Kidney glomerular epithelial cell (primary cell): ENCODE measurements around the gene FLRT3.

Experiments
- DNase-seq: peaks from one replicate; lab custom pipeline; 2025; lab: John Stamatoyannopoulos, UW

The FLRT3 gene

DNA sequence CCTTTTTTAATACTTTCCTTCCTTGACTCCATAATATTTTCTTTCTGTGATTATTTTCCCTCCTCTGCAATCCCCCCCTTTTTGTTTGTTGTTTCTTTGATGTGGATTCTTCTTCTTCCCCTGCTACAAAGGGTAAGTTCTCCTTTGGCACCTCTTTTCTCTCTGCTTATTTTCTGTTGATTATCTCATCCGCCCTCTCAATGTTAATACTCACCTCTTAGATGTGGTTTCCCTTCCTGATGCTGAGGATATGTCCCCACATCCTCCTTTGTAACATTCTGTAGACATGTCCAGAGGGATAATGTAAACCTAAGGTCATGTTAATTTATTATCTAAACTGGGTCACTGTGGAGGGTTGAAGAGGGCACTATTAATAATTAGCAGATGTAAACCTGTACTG is 17.7 kb downstream of the FLRT3 start:
- no peak for DNase-seq

DNA sequence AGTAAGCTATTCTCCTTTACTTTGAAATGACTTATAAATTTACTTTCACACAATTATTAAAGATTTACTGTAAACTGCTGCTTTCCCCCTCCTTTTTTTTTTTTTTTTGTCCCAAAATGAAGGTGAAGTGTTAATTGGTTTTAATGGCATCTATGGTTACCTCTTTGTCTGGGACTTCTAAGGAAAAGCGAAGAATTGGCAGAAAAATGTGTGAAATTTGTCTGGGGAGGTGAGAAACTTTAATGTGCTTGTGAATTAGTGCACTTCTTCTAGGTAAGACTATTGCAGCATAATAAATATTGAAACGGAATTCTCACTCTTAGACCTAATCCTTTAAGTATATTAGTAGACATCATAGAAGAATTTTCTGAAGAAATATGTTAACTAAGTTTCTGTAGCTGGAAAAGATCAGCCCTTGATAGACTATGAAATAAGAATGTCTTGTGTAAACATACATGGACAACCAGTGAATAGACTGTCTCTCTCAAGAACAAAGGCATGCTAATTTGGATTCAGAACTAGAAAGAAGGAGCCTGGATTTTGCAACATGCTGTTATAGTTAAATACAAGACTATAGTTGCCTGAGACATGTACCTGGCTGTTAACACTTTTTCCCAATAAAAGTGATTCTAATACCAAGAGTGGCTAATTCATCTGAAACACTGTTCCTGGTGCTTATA is 23.9 kb downstream of the FLRT3 start:
- DNase-seq, result no peak

DNA sequence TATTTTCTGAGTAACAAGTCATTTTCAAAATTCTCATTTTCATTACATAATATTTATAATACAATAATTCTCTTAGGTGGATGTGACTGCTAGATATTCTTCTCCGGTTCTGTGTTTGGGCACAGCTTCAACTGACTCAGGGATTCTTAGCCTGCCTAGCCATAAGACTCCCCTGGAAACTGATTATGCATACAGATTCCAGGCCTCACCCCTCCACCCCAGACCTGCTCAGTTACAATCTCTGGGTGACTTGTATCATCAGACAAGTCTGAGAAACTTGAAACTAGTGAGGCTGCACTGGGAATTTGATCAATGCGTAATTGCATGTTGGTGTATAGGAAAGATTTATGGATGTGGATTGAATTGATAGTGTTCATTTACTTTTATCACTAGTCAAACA is 25.4 kb downstream of the FLRT3 start:
- no peak for DNase-seq

DNA sequence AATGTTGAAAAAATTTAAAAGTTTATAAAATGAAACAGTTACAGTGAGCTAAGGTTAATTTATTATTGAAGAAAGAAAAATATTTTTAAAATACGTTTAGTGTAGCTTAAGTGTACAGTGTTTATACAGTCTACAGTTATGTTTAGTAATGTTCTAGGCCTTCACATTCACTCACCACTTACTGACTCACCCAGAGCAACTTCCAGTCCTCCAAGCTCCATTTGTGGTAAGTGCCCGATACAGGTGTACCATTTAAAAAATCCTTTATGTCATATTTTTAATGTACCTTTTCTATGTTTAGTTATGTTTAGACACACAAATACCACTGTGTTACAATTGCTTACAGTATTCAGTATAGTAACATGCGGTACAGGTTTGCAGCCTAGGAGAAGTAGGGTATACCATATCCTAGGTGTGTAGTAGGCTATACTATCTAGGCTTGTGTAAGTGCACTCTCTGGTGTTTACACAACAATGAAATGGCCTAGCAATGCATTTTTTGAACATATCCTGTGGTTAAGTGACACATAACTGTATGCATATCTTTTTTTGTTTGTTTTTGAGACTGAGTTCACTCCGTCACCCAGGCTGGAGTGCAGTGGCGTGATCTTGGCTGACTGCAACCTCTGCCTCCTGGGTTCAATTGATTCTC is 26.3 kb downstream of the FLRT3 start:
- DNase-seq, result no peak

DNA sequence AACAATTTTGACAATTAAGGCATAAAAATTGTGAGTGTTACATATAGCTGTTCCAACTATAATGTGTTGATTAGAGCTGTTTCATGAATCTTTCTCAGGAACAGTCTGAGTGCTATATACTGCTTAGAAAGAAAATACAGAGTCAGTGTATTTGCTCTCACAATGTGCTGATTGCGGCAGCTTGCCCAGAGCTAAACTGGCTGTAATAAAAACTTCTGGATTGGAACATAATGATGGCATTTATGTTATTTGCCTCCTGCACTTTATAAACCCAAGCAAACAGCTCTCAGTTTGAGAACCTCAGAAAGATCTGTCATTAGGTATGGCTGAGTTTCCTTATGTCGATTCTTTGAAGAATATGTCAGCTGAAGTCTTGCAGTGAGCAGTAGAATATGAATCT is 29.5 kb downstream of the FLRT3 start:
- no peak for DNase-seq

DNA sequence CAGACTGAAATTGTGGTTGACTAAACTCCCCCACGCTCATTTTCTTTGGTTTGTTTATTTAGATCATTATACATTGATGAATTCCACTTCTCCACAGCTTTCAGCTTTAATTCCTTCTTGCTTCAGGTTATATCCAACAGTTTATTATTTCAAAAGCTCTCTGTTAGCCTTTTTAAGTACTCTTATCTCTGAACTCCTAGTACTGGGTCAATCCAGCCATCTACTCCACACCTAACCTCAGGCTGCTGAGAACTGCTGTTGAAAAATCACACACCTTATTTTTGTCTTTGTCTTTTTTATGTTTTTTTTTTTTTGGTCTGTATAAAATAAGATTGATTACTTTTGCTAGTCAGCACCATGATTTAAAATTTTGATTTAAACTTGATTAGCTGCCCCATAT is 32.9 kb downstream of the FLRT3 start:
- DNase-seq, result no peak

DNA sequence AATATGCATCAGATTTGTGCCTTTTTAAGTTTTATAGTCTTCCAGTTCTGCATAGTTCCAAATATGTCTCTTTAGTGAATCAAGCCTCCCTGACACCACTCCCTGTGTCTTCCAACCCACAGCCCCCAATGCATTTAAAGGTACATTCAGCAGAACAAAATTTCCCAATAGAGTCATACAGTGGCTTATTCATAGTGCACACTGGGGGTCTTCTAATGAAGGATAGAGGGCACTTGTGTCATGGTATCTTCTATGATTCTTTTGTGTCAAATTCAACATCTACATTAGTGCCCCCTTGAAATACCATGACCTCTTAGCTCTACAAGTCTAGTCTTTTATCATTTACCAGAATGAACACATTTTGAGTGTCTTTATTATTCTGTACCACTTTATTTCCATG is 33.8 kb downstream of the FLRT3 start:
- DNase-seq, result no peak

DNA sequence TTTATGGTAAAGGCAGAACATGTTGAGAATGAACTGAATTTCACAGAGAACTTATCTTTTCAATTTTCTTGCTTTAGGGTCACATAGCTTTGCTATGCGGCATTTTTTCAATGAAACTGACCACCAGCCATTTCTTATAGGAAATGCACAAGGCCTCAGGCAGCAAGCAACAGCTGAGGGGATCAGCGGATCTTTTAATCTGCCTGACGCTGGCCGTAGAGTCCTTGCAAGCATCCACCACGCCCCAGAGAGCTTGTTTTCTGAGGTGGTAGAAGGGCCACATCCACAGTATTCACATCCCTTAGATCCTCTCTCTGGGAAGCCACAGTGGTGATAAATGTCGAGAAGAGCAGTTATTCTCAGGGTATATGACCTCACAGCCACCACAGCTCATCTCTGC is 34.3 kb downstream of the FLRT3 start:
- DNase-seq, result no peak

DNA sequence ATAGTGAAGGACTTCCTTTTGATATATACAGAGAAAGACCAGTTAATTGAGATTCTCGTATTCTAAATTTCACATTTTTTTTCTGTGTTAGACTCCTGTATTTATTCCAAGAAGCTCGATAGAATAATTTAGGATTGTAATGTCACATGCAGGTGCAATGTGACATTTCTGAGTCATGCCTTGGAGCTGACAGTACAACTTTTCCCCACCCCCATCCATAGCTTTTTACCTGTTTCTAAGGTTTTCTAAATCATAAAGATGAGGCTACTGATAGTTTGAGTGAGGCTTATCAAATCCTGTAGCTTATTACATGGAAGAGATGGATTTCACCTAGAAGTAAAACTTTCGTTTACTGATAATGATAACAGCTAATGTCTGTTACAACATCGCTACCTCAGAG is 37.6 kb downstream of the FLRT3 start:
- DNase-seq, result no peak

DNA sequence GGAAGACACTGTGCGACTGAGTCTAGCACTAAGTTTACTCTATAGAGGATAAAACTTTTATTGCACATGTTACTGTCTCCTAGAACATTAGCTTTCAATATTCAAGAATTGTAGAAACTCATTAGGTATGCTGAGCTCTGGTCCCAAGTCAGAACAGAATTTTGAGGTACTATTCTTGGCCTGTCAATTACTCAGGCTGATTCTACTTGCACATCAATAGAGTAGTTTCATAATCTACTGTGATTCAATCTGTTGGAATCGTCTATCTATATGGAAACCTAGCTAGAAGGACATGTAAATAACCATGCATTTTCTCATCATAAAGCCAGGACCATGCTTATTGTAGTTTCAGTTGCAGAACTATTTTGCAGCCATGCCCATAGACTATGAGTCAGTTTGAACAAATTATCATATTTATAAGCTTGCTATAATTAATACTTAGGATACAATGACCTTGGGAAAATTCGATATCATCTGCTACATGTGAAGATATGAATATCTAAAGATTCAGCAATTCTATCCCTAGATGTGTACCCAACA is 41.6 kb downstream of the FLRT3 start:
- DNase-seq, result no peak

DNA sequence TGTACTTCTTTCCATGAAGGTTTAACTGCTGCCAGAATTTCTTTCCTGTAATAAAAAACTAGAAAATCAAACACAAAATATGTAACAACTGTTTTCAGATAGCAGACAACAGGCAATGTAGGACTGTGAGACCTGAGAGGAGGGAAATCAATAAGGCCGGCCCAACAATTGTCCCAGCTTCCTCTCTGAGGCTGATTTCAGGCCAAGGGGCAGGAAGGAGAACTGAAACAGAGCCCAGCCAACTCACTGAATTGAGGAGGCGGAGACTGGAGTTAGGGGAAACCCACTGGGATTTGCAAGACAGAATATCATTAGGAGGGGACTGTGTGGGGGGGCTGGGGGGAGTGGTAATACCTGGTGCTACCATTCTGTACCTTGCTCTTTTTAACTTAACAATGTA is 42.2 kb downstream of the FLRT3 start:
- no peak for DNase-seq

DNA sequence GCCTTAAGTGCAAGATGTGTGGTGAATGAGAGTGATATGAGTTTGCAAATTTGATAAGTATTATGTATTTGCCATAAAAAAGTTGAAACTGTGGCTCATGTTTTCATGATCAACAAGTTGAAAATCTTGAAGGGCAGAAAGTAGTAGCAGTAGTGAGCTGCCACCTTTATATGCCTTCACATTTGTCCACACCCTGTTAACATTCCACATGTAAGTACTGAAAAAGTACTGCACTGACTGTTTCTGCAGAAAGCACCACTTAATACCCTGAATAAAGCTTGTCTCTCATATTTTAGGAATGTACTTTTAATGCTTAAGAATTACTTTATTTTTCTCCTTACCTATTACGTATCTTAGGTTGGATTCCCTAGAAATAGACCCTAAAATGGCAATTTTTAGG is 45.9 kb downstream of the FLRT3 start:
- no peak for DNase-seq

DNA sequence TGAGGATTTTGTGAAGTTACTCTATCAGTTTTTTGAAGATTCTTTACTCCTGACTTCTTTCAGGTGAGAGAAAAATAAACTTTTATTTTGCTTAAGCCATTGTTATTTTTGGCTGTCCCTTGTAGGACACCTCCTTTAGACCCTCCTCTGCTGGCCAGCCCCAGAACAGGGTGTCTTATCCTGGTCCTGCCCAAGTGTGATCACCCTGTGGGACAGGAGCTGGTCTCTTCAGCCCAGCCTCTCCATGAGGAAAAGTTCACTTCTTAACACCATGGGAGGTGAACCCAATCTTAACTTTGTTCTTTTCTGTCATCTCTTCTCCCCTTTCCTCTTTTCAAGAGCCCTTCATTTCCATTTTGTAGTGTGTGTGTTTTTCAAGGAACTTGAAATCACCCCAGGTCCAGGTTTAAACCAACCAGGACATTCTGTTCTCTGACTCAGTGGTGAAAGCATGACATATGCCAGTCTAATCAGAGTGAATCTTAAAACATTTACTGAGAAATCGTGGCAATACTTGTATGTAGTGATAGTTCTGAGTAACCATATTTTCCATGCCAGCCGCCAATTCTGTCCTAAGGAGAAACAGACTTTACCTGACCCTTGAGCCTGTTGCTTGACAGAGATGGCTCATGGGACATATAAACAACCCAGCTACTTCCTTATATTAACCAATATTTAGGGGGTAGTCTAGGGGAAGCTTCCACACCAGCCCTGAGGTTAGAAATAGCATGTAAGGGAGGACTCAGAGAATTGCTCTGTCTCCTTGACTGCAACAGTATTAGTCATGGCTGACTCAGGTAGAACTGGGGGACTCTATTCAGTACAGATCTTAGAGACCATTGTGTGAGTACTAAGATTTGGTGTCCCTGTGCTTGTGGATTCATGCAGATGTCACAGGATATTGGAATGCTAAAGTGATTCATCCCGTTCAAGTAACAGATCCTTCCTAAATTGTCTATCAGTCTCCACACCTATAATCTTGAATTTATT is 48.8 kb downstream of the FLRT3 start:
- peak; percentile 54 for DNase-seq

DNA sequence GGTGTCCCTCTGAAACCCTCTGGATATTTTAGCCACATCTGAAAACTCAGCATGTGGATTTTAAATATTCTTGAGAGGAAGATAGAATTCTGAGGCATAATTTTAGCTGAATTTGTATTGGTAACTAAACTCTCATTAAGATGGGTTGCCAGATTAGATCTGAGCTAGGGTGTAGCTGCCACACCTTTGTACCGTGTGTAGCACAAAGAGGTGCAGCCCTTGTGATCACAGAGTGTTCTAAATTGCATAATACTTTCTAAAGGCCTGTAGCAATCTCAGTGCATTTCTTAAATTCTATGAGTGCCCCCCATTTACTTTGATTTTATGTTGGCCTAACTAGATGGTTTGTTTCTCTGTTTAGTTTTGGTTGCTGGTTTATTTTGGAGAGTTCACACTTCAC is 53.0 kb downstream of the FLRT3 start:
- no peak for DNase-seq

DNA sequence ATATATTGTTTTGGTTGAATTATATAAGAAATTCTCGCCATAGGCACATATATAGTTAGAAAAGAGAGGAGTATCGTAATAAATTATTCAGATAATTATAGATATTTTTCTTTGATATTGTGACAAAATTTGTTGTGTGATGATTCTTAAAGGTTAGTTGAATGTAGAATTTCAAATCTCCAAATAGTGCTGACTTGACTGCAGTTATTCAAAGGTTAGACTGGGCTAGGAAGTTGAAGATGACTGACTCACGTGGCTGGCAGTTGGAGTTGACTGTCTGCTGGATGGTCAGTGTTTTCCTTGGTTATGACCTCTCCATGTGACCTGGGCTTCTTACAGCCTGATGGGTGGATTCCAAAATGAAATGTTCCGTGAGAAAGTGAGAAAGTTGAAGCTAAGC is 55.3 kb downstream of the FLRT3 start:
- no peak for DNase-seq
